MG63 (cell line): ENCODE data around the gene CARMIL1. TPM values are rescaled to one million over a fixed set of nuclear protein-coding genes. Genes with fewer than 3 reads are reported as not detected.
A peak's percentile ranks its signal among the peaks of the same experiment; 100 is the strongest.

ENCODE experiments used
- DNase-seq: peaks from one replicate; pipeline ENCODE4 v3.0.0-alpha.2; 2020
- H3K27me3 ChIP-seq: fragments of 250-450 bp; sonication (Bioruptor Pico); 2 replicates; pipeline ENCODE4 v1.5.1; 2020; ENCODE audit warnings: mild to moderate bottlenecking, moderate library complexity
- H3K36me3 ChIP-seq: fragments of 250-450 bp; sonication (Bioruptor Pico); 2 replicates; pipeline ENCODE4 v1.5.1; 2020; ENCODE audit warnings: mild to moderate bottlenecking, moderate library complexity
- H3K4me3 ChIP-seq: fragments of 250-450 bp; sonication (Bioruptor Pico); 2 replicates; pipeline ENCODE4 v1.5.1; 2020; ENCODE audit warnings: mild to moderate bottlenecking, moderate library complexity
- H3K9me3 ChIP-seq: fragments of 250-450 bp; sonication (Bioruptor Pico); 2 replicates; pipeline ENCODE4 v1.5.1; 2020; ENCODE audit warnings: mild to moderate bottlenecking, moderate library complexity
- total RNA-seq: library from RNA; depleted of rRNA; stranded (reverse); fragments of >200 nt; shearing (Covaris generic); gene quantifications from 2 replicates; pipeline ENCODE4 v1.2.3, GENCODE V29; 2014; ENCODE audit warnings: low replicate concordance

CARMIL1 gene
- total RNA-seq, 1 experiment from 2014 or later = 3.4 TPM

DNA sequence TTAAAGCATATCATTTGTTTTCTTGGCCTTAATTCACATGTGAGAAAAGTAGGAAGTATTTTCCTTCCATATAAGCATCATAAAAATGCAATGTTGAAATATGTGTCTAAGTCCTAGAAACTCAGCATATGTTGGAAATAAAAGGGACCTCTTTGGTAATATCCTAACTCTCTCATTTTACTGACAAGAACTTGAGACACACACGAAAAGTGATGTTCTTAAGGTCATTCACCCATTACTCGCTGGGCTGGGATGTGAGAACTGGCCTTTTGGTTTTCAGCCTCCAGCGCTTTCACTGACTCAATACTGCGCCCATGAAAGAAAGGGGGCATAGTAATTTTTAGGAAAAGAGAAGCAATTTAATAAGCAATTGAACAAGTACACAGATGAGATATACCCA is 219.3 kb downstream of the CARMIL1 start:
- Histone ChIP-seq H3K4me3 (no peak overlapping the region), H3K9me3 (no peaks in the 10 kb centered on the region), H3K27me3 (no peaks in the 10 kb centered on the region), H3K36me3 (no peaks in the 10 kb centered on the region)
- DNase-seq = no peak

GRCh38 chr6:25499615-25500235 is 220.6 kb downstream of the CARMIL1 start:
- DNase-seq = no peak

GRCh38 chr6:25503686-25504085 is 224.5 kb downstream of the CARMIL1 start:
- peak; percentile 6 for DNase-seq
- no peaks in the 10 kb centered on the region for H3K36me3 ChIP-seq
- no peaks in the 10 kb centered on the region for H3K9me3 ChIP-seq

More at GRCh38 chr6:25499615-25500235, 220.6 kb downstream of the CARMIL1 start:
- no peak overlapping the region for H3K4me3 ChIP-seq
- H3K27me3 ChIP-seq = no peaks in the 10 kb centered on the region
- H3K9me3 ChIP-seq = no peaks in the 10 kb centered on the region
- no peaks in the 10 kb centered on the region for H3K36me3 ChIP-seq

GRCh38 chr6:25504661-25505060 is 225.5 kb downstream of the CARMIL1 start:
- Histone ChIP-seq H3K9me3 (no peaks in the 10 kb centered on the region), H3K27me3 (no peaks in the 10 kb centered on the region), H3K36me3 (no peaks in the 10 kb centered on the region), H3K4me3 (no peak overlapping the region)
- peak; percentile 45 for DNase-seq

More at GRCh38 chr6:25503686-25504085, 224.5 kb downstream of the CARMIL1 start:
- no peak overlapping the region for H3K4me3 ChIP-seq
- H3K27me3 ChIP-seq = no peaks in the 10 kb centered on the region

- no peak overlapping the region for H3K4me3 ChIP-seq
- no peaks in the 10 kb centered on the region for H3K9me3 ChIP-seq
- H3K36me3 ChIP-seq = no peaks in the 10 kb centered on the region
- H3K27me3 ChIP-seq = no peaks in the 10 kb centered on the region
- DNase-seq = no peak
Measured at GRCh38 chr6:25506020-25506419, 226.8 kb downstream of the CARMIL1 start.

GRCh38 chr6:25508051-25508450 is 228.9 kb downstream of the CARMIL1 start:
- Histone ChIP-seq H3K9me3 (no peaks in the 10 kb centered on the region), H3K36me3 (no peaks in the 10 kb centered on the region), H3K27me3 (no peaks in the 10 kb centered on the region), H3K4me3 (no peak overlapping the region)
- no peak for DNase-seq

- H3K9me3 ChIP-seq = no peaks in the 10 kb centered on the region
- H3K27me3 ChIP-seq = no peaks in the 10 kb centered on the region
- H3K36me3 ChIP-seq = no peaks in the 10 kb centered on the region
- no peak overlapping the region for H3K4me3 ChIP-seq
- DNase-seq = no peak
Measured at GRCh38 chr6:25511376-25511775, 232.2 kb downstream of the CARMIL1 start.

- H3K27me3 ChIP-seq = no peaks in the 10 kb centered on the region
- no peaks in the 10 kb centered on the region for H3K36me3 ChIP-seq
- H3K4me3 ChIP-seq = no peak overlapping the region
- no peak for DNase-seq
- H3K9me3 ChIP-seq = no peaks in the 10 kb centered on the region
Measured at GRCh38 chr6:25512560-25512959, 233.4 kb downstream of the CARMIL1 start.

- DNase-seq = no peak
- Histone ChIP-seq H3K4me3 (no peak overlapping the region), H3K27me3 (no peaks in the 10 kb centered on the region), H3K36me3 (no peaks in the 10 kb centered on the region), H3K9me3 (no peaks in the 10 kb centered on the region)
Measured at GRCh38 chr6:25519856-25520255, 240.7 kb downstream of the CARMIL1 start.

GRCh38 chr6:25524542-25524941 is 245.4 kb downstream of the CARMIL1 start:
- no peak for DNase-seq
- H3K9me3 ChIP-seq = no peaks in the 10 kb centered on the region
- no peaks in the 10 kb centered on the region for H3K36me3 ChIP-seq
- H3K4me3 ChIP-seq = no peak overlapping the region
- no peaks in the 10 kb centered on the region for H3K27me3 ChIP-seq

GRCh38 chr6:25525078-25525477 is 245.9 kb downstream of the CARMIL1 start:
- no peaks in the 10 kb centered on the region for H3K36me3 ChIP-seq
- H3K27me3 ChIP-seq = no peaks in the 10 kb centered on the region
- H3K4me3 ChIP-seq = no peak overlapping the region
- H3K9me3 ChIP-seq = no peaks in the 10 kb centered on the region
- DNase-seq = no peak

DNA sequence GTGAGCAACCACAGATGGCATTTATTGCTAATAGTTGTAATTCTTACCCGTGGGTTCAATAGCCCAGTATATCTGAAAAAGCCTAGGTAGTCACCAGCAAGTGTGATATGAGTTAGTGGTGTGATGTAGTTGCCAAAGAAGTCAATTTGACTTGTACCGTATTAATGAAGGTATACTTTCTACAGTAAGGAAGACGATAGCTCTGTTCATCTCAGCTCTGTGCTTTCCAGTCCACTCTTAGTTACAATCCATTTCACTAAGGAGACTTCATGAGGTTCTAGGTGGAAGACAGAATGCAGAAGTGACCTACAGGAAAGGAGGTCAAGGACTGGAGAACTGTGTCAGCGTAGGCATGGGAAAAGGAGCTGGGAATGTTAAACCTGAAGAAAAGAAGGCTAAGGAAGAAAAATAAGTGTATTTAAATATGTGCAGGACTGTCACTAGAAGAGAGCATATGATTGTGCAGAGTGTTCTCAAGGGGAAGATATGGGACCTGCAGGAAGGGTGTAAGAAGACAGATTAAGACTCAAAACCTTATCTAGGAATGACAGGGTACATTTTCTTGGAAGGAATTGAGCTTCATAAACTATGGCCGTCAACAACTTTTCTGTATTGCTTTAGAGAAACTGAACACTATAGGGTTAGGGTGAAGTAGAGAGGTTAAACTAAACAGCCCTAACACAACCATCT is 255.9 kb downstream of the CARMIL1 start:
- no peaks in the 10 kb centered on the region for H3K9me3 ChIP-seq
- no peaks in the 10 kb centered on the region for H3K27me3 ChIP-seq
- no peak for DNase-seq
- no peaks in the 10 kb centered on the region for H3K36me3 ChIP-seq
- no peak overlapping the region for H3K4me3 ChIP-seq

GRCh38 chr6:25535632-25536225 is 256.6 kb downstream of the CARMIL1 start:
- H3K27me3 ChIP-seq = no peaks in the 10 kb centered on the region
- no peaks in the 10 kb centered on the region for H3K9me3 ChIP-seq
- DNase-seq = no peak
- H3K36me3 ChIP-seq = no peaks in the 10 kb centered on the region
- no peak overlapping the region for H3K4me3 ChIP-seq

- no peaks in the 10 kb centered on the region for H3K9me3 ChIP-seq
- H3K27me3 ChIP-seq = no peaks in the 10 kb centered on the region
- H3K4me3 ChIP-seq = no peak overlapping the region
- no peaks in the 10 kb centered on the region for H3K36me3 ChIP-seq
- no peak for DNase-seq
Measured at GRCh38 chr6:25536781-25537180, 257.6 kb downstream of the CARMIL1 start.

- Histone ChIP-seq H3K36me3 (no peaks in the 10 kb centered on the region), H3K27me3 (no peaks in the 10 kb centered on the region), H3K9me3 (no peaks in the 10 kb centered on the region), H3K4me3 (no peak overlapping the region)
- no peak for DNase-seq
Measured at GRCh38 chr6:25537349-25538018, 258.3 kb downstream of the CARMIL1 start.

DNA sequence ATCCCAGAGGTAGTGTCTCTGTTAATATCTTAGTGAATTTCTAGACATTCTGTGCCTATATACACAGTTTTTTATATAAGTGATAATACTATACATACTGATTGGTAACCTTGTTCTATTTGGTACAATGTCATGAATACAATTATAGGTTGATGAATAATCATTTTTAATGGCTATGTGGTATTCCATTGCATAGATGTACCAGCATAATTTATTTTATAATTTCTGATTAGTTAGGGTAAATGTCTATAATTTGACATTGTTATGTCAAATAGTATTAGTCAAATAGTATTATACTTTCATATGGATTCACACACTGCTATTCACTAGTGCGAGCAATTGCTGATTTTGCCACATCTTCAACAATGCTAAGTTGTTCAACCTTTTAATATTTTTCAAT is 262.1 kb downstream of the CARMIL1 start:
- Histone ChIP-seq H3K27me3 (no peaks in the 10 kb centered on the region), H3K4me3 (no peak overlapping the region), H3K36me3 (no peaks in the 10 kb centered on the region), H3K9me3 (no peaks in the 10 kb centered on the region)
- DNase-seq = no peak
